22Rv1 (cell line): ENCODE results near the gene RUSF1.
A peak's percentile ranks its signal among the peaks of the same experiment; 100 is the strongest.
"Not testable (repeated sequence)": the region's sequence is repeated elsewhere in the genome, so short reads cannot be mapped to it uniquely, and the experiment has no call there.

ENCODE experiments used
- H3K27ac ChIP-seq: fragments of 450-650 bp; 2 replicates; pipeline ENCODE4 v1.5.1; 2017
- CTCF ChIP-seq: fragments of 450-650 bp; IDR thresholded peaks from 2 replicates; pipeline ENCODE4 v1.5.1; 2017; ENCODE audit warnings: mild to moderate bottlenecking
- ZFX ChIP-seq: fragments of 450-650 bp; IDR thresholded peaks from 2 replicates; pipeline ENCODE4 v1.6.1; 2017; ENCODE audit warnings: antibody characterized with exemption, borderline replicate concordance

The RUSF1 gene

GRCh38 chr16:31488468-31489297 lies 19.5 kb downstream of the RUSF1 start:
- H3K27ac ChIP-seq = no peak overlapping the region
- TF ChIP-seq CTCF (peak; percentile 20), ZFX (no peak)

- no peak for TF ChIP-seq ZFX
- H3K27ac ChIP-seq = no peak overlapping the region
Measured at GRCh38 chr16:31487720-31488467, 20.3 kb downstream of the RUSF1 start.

- H3K27ac ChIP-seq = no peak overlapping the region
- TF ChIP-seq ZFX = no peak
- no peak for TF ChIP-seq CTCF
Measured at GRCh38 chr16:31487071-31487719, 21.0 kb downstream of the RUSF1 start.

- TF ChIP-seq CTCF = no peak
- no peak overlapping the region for H3K27ac ChIP-seq
Measured at GRCh38 chr16:31486045-31486444, 22.1 kb downstream of the RUSF1 start.

GRCh38 chr16:31485571-31485970 lies 22.6 kb downstream of the RUSF1 start:
- H3K27ac ChIP-seq = no peak overlapping the region
- TF ChIP-seq ZFX (no peak), CTCF (no peak)

- no peak overlapping the region for H3K27ac ChIP-seq
- TF ChIP-seq CTCF (no peak), ZFX (no peak)
Measured at GRCh38 chr16:31484491-31485171, 23.6 kb downstream of the RUSF1 start.

GRCh38 chr16:31484048-31484447 lies 24.1 kb downstream of the RUSF1 start:
- not testable (repeated sequence) for H3K27ac ChIP-seq

- TF ChIP-seq CTCF (no peak), ZFX (no peak)
- H3K27ac ChIP-seq = no peak within 1 kb of the TSS
Measured at GRCh38 chr16:31483081-31483480, 25.1 kb downstream of the RUSF1 start, which contains the start of gene SLC5A2. Gene SLC5A2, plus strand, starts transcription at chr16:31483123. Its CDS starts 14 bp downstream, at chr16:31483137.
